Left lung (tissue), 14 donors: ENCODE measurements around the gene SERPINE1. TPM values are rescaled to one million over a fixed set of nuclear protein-coding genes. Genes with fewer than 3 reads are reported as not detected.
A peak's percentile ranks its signal among the peaks of the same experiment; 100 is the strongest.

Experiments used
- ATAC-seq: fragments of 200-7000 bp; cut with Tn5 transposase; one replicate; pipeline ENCODE4 v1.9.1; 2020; ENCODE audit warnings: moderate library complexity
- DNase-seq, 4 donors: peaks; one replicate each; pipeline ENCODE4 v3.0.0-alpha.2; 2013 to 2020
- H3K27ac ChIP-seq, 2 donors: fragments of 200-600 bp; sonication (generic) in 1 of 2; one replicate each; pipeline versions ENCODE4 v1.5.0 to v1.8.0; 2020 to 2021
- H3K27me3 ChIP-seq, 2 donors: fragments of 200-600 bp; sonication (generic) in 1 of 2; one replicate each; pipeline versions ENCODE4 v1.5.0 to v1.8.0; 2020 to 2021
- H3K36me3 ChIP-seq, 2 donors: fragments of 200-600 bp; sonication (generic) in 1 of 2; one replicate each; pipeline versions ENCODE4 v1.5.0 to v1.8.0; 2020 to 2021
- H3K4me1 ChIP-seq, 2 donors: fragments of 200-600 bp; one replicate each; pipeline ENCODE4 v1.8.0; 2021
- H3K4me3 ChIP-seq, 2 donors: fragments of 200-600 bp; sonication (generic) in 1 of 2; one replicate each; pipeline versions ENCODE4 v1.5.0 to v1.8.0; 2020 to 2021; ENCODE audit warnings: mild to moderate bottlenecking in 1 of 2
- H3K9me3 ChIP-seq, 2 donors: fragments of 200-600 bp; sonication (generic) in 1 of 2; one replicate each; pipeline versions ENCODE4 v1.5.0 to v1.8.0; 2020 to 2021
- CTCF ChIP-seq, 2 donors: fragments of 200-600 bp; sonication (generic) in 1 of 2; IDR thresholded peaks; one replicate each; pipeline versions ENCODE4 v1.5.0 to v1.8.0; 2021; ENCODE audit warnings: antibody characterized with exemption in 2 of 2
- intact Hi-C, 2 donors: fragments of 100-400 bp; cut with DNase I; formaldehyde crosslinking; loops; one replicate each; pipeline versions ENCODE4 v1.11.2 to v1.14.2; 2022
- long read RNA-seq, 12 donors: library from polyadenylated mRNA in 2 of 12; unstranded in 2 of 12; transcript quantifications; one replicate each; pipeline ENCODE4 v2.0.0 and lab custom pipeline, GENCODE V29; 2019 to 2026
- polyA plus RNA-seq, 6 donors: library from polyadenylated mRNA; unstranded; fragments of 120-200 nt; gene quantifications; one replicate each; pipeline ENCODE4 v1.2.1, GENCODE V29; 2013; ENCODE audit not compliant: insufficient read length in 6 of 6
- total RNA-seq, 2 donors: library from RNA; stranded (reverse); fragmentation: NEBNext Ultra II Directional; extraction: Animal tissue kit (Norgen Biotek cat#: 25700); gene quantifications; one replicate each; pipeline ENCODE4 v1.2.1, GENCODE V29; 2021
- donor health status: DM: no; HTN: yes; CAD: no.
- donor health status: DM: no; HTN: no; CAD: no.

The SERPINE1 gene
- total RNA-seq: 10 to 100 TPM; 59.4 to 80.5 TPM
- 1 to 10 TPM; 2.5 to 6.5 (median 3.9) TPM for polyA plus RNA-seq
- long read RNA-seq, donor 1, partial matches to known transcripts: 0 of 2 reads
- long read RNA-seq, donor 1, other reads (novel, unspliced or antisense): 0 of 2 reads
- long read RNA-seq, donor 2: 0 reads
- long read RNA-seq, donor 3: 0 reads
- long read RNA-seq, donor 4, transcript SERPINE1-201 (9 exons, 3,190 nt): major isoform, 24 of 32 reads
- long read RNA-seq, donor 4, partial matches to known transcripts: 0 of 32 reads
- long read RNA-seq, donor 4, other reads (novel, unspliced or antisense): 8 of 32 reads
- long read RNA-seq, donor 5: 0 reads
- long read RNA-seq, donor 6: 0 reads
- long read RNA-seq, donor 7, partial matches to known transcripts: 0 of 1 reads
- long read RNA-seq, donor 7, other reads (novel, unspliced or antisense): 0 of 1 reads
- long read RNA-seq, donor 8: 0 reads
- long read RNA-seq, donor 9: 0 reads
- long read RNA-seq, donor 10, transcript SERPINE1-201 (9 exons, 3,190 nt): major isoform, 37 of 50 reads
- long read RNA-seq, donor 10, partial matches to known transcripts: 3 of 50 reads
- long read RNA-seq, donor 10, other reads (novel, unspliced or antisense): 10 of 50 reads
- long read RNA-seq, donor 11: 0 reads
- long read RNA-seq, donor 12, partial matches to known transcripts: 0 of 1 reads
- long read RNA-seq, donor 12, other reads (novel, unspliced or antisense): 0 of 1 reads

- Histone ChIP-seq H3K4me1 (peaks cover 17 to 68% of the 10 kb centered on the region in 2 donors), H3K4me3 (peak within 1 kb of the TSS; percentile 17 to 41), H3K36me3 (peaks cover 0 to 15% of the 10 kb centered on the region in 2 donors), H3K27me3 (peaks cover 0 to 58% of the 10 kb centered on the region in 2 donors), H3K9me3 (no peaks in the 10 kb centered on the region), H3K27ac (peak within 1 kb of the TSS; percentile 63 to 83)
- peak; percentile 77 for ATAC-seq
- no peak for TF ChIP-seq CTCF (IDR thresholded peaks at IDR 0.05)
- intact Hi-C loops: no loop called here
- DNase-seq: peak; percentile 79 to 95 (median 86)
These were observed at the start of gene SERPINE1 for GRCh38 chr7:101126651-101127459. Gene SERPINE1 (plus strand): TSS chr7:101127104. CDS start chr7:101128394, 1,290 bp downstream.

GRCh38 chr7:101077303-101078086 lies 49.4 kb upstream of the SERPINE1 start:
- no peak overlapping the region for H3K27ac ChIP-seq
- intact Hi-C loops: no loop called here
- no peak overlapping the region for H3K4me3 ChIP-seq
- peak; percentile 54 to 84 (median 76) for DNase-seq
- H3K36me3 ChIP-seq: no peaks in the 10 kb centered on the region
- peak; percentile 100 for ATAC-seq
- TF ChIP-seq CTCF (IDR thresholded peaks at IDR 0.05): peak; percentile 58 to 79
- H3K9me3 ChIP-seq: no peaks in the 10 kb centered on the region
- H3K27me3 ChIP-seq: no peaks in the 10 kb centered on the region
- H3K4me1 ChIP-seq: peaks cover 0 to 4% of the 10 kb centered on the region in 2 donors

- no peak for TF ChIP-seq CTCF (IDR thresholded peaks at IDR 0.05)
- H3K36me3 ChIP-seq: no peaks in the 10 kb centered on the region
- intact Hi-C loops: loop anchor here in 1 of 2 donors (10.0 kb wide), 1 partner anchor 53 kb away; no protein-coding TSS in a partner anchor
- no peaks in the 10 kb centered on the region for H3K9me3 ChIP-seq
- no peak overlapping the region for H3K27ac ChIP-seq
- H3K27me3 ChIP-seq: no peaks in the 10 kb centered on the region
- ATAC-seq: no peak
- H3K4me3 ChIP-seq: no peak overlapping the region
- no peak for DNase-seq
- H3K4me1 ChIP-seq: peaks cover 4 to 18% of the 10 kb centered on the region in 2 donors
These were observed 45.5 kb upstream of the SERPINE1 start for GRCh38 chr7:101081432-101081831.

- H3K36me3 ChIP-seq: peaks cover 0 to 29% of the 10 kb centered on the region in 2 donors
- intact Hi-C loops: loop anchor here in 1 of 2 donors (10.0 kb wide), 1 partner anchor 50 kb away; no protein-coding TSS in a partner anchor
- ATAC-seq: no peak
These were observed 42.1 kb upstream of the SERPINE1 start for GRCh38 chr7:101084865-101085161.

More at GRCh38 chr7:101084865-101085161, 42.1 kb upstream of the SERPINE1 start:
- Histone ChIP-seq H3K4me3 (peak overlapping the region; percentile 49 to 86), H3K27me3 (no peaks in the 10 kb centered on the region), H3K9me3 (no peaks in the 10 kb centered on the region), H3K27ac (peak overlapping the region; percentile 93 to 94), H3K4me1 (peaks cover 9 to 47% of the 10 kb centered on the region in 2 donors)
- DNase-seq: no peak
- no peak for TF ChIP-seq CTCF (IDR thresholded peaks at IDR 0.05)
